Measurements from ENCODE around the gene TMC3.

TMC3 gene

GRCh38 chr15:81296673-81297072 lies 77.3 kb downstream of the TMC3 start:
- DNase-seq: peak; percentile 83 to 84

GRCh38 chr15:81296186-81296585 lies 77.8 kb downstream of the TMC3 start:
- DNase-seq: no peak

DNA sequence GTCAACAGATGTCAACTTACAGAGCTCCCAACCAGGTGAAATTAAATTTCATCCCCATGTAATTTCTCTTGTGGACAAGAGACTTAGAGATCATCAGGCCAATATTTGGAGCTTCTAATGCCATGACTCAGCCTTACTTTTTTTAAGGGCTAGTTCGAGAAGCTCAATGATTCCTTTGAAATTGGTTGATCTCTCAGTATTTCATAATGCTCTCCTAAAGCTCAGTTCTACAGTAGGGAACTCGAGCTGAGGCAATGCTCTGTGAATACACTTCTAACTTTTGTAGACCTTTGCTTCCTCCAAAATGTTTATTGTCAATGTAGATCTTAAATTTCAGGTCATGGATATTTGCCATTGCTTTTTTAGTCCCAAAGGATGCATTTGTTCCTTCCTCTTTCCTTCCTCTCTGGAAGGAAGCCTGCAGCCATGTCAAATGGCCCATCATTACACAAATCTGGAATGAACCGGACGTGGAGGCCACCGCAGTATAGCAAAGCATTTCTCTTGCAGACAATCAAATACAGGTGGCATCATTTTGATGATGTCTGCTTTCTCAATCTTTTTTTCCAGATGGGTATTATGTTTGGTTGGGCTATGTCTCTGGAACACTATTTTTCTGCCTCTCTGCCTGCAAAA lies 78.4 kb downstream of the TMC3 start:
- no peak for DNase-seq

GRCh38 chr15:81294516-81294880 lies 79.5 kb downstream of the TMC3 start:
- DNase-seq: no peak

DNA sequence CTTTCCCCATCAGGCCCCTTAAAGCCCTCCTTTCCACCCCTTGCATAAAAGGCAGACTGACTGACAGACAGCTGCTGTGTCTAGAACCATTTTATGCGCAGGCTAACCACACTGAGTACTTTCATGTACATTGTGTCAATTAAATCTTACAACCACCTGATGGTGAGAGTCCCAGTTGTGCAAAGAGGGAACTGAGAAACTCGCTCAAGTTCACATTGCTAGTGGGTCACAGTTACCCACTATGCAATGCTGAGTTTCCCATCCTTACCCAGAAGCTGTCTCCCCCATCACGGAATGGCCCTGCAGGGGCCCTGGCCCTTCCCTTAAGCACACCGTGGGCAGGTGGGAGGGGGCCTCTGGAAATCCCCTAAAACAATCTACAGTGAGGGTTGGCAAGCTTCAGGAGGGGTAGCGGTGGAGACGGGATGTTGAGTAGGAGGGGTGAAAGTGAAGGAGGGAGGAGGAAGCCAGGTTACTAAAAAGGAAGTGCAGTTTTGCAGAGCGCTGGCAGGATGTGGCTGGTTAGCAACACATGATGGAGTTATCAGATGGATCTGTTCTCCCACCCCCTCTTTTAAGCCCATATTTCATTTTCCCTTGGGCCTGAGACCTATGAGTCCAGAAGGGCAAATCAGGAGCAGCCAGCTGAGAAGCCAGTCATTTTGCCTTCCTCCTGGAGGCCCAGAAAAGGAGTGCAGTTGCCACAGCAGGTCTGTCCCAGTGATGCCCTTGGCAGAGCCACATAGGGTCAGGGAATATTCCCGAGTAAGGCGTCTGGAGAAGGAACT lies 80.1 kb downstream of the TMC3 start:
- peak; percentile 84 to 87 for DNase-seq

- peak; percentile 63 to 87 for DNase-seq
Measured at GRCh38 chr15:81292523-81293001, 81.5 kb downstream of the TMC3 start.

DNA sequence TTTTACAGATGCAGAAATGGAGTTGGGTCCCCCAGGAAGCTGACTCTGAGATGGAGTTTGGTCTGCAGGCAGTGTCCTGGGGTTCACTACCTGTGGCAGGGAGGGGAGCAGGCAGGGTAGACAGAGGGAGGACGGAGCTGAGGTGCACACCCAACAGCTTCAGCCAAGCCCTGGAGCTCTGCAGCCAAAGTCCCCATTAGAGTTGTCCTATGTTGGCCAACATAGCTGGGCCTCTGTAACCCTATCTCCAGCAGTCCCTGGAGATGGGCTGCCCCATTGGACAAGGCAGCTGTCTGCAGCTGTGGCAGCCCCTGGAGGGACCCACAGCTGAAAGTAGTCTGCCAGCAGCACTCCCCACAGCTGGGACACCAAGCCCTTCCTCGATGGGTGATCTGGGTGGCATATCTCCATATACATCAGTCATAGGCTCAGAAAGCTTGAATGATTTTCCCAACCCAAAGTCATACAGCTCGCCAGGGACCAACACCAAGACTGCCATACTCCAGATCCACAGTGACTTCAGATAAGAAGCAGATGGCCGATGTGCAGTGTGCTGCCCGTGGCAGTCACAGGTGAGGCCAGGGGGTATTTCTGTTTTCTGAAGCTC lies 82.0 kb downstream of the TMC3 start:
- no peak for DNase-seq

- DNase-seq: no peak
Measured at GRCh38 chr15:81289910-81290309, 84.1 kb downstream of the TMC3 start.

DNA sequence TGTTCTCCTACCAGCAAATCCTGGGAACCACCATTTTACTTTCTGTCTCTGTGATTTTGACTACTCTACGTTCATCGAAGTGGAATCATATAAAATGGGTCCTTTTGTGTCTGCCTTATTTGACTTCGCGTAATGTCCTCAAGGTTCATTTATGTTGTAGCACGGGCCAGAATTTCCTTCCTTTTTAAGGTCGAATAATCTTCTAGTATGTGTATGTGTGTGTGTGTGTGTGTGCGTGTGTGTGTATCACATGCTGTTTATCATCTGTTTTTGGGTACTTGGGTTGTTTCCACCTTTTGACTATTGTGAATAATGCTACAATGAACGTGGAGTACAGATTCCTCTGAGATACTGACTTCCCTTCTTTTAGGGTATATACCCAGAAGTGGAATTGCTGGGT lies 85.4 kb downstream of the TMC3 start:
- no peak for DNase-seq

DNA sequence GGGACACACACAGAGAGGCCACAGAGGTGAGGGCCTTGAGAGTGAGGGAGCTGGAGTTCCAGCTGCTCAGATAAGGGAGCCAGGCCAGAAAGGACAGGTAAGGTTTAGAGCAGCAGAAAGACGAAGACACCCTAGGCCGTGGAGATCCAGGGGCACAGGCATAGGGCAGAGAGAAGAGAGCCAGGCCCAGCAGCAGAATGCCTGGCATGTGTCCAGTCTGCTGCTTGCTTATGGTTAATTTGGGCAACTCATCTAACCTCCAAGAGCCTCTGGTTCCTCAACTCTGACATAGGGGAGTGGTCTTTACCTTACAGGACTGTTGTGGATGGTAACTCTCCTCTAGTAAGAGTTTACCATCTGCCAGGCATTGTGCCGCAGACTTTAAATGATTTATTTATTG lies 86.0 kb downstream of the TMC3 start:
- no peak for DNase-seq

GRCh38 chr15:81286621-81287121 lies 87.3 kb downstream of the TMC3 start:
- peak; percentile 38 to 55 for DNase-seq

GRCh38 chr15:81285461-81285860 lies 88.6 kb downstream of the TMC3 start:
- DNase-seq: no peak

DNA sequence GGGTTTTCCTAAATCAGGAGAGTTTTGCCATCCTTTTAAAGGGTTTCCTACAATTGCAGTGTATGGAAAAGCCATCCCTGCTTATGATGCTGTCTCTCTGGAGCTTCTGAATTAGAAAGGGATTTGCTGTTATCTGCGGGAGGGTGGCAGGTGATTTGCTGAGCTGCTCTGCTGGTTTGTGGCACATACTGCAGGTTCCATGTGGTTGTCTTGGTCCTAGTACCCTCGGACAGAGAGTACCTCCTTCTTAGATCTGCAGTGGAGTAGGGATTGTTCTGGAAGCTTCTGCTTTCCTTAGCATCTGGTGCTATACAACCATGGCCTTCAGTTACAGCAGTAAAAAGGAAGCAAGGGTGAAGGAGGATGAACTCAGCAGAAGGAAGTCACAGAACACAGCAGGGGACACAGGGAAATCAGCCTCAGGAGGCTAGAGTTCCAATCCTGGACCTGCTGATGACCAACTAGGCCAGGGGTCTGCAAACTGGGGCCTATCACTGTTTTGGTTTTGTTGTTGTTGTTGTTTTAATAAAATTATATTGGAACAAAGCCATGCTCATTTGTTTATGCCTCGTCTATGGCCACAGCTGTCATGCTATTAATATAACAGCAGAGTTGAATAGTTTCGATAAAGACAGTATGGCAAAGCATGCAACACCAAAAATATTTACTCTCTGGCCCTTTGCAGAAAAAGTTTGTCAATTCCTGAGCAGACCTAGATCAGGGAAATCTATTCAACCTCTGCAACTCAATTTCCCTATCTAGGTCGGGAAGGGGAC lies 89.6 kb downstream of the TMC3 start:
- DNase-seq: no peak

- DNase-seq: no peak
Measured at GRCh38 chr15:81282911-81283310, 91.1 kb downstream of the TMC3 start.

DNA sequence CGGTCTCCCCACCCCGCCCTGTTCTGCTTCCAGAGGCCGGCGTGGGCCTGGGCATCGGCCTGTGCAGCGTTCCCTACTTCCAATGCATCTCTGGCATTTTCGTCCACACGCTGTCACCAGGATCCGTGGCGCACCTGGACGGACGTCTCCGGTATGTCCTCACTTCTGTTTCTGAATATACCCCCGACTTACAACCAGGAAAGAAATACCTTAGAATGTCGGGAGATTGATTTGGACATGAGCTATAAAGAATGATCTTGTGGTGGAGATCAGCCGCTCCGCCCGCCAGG lies 91.5 kb downstream of the TMC3 start:
- no peak for DNase-seq

DNA sequence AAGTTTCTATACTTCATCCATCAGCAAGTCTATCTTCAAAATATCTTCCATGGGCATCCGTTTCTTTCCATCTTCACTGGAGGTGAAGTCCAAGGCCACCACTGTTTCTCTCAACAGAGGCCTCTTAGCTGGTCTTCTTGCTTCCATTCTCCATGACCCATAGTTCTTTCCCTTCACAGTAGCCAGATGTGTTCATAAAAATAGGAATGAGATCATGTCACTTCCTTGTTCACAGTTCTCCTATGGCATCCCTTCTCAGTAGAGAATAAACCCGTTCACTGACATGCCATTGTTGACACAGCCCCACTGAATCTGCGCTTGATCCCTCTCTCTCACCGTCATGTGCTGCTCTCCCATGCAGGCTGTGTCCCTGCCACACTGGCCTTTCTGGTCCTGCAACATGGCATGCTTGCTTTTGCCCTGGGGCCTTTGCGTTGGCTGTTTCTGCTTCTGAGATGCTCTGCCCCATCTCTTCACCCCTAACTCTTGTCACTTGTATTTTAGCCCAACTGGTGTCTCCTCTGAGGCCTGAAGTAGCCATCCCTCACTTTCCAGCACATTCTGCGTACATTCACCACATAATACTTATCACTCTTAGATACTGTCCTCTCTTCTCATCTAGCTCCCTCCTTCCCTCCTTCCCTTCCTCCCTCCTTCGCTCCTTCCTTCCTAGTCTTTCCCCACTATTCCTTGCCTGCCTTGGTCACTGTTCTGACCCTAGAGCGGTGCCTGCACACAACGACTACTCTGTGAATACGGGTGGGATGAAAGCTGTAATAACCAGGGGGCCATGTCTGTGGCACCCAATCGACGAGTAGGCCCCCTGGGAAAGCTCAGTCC lies 92.0 kb downstream of the TMC3 start:
- no peak for DNase-seq

- no peak for DNase-seq
Measured at GRCh38 chr15:81281456-81281735, 92.6 kb downstream of the TMC3 start.

All from CD4-positive, alpha-beta T cell treated with Interleukin-4 for 1 hour (primary cell).